ENCODE results near the gene IQGAP2. TPM values are rescaled to one million over a fixed set of nuclear protein-coding genes. Genes with fewer than 3 reads are reported as not detected.

IQGAP2 gene
- polyA plus RNA-seq, 1 donor (not counting 4 experiments of a cell fraction or from before 2014, with no cell fraction given), result 0.14 TPM

DNA sequence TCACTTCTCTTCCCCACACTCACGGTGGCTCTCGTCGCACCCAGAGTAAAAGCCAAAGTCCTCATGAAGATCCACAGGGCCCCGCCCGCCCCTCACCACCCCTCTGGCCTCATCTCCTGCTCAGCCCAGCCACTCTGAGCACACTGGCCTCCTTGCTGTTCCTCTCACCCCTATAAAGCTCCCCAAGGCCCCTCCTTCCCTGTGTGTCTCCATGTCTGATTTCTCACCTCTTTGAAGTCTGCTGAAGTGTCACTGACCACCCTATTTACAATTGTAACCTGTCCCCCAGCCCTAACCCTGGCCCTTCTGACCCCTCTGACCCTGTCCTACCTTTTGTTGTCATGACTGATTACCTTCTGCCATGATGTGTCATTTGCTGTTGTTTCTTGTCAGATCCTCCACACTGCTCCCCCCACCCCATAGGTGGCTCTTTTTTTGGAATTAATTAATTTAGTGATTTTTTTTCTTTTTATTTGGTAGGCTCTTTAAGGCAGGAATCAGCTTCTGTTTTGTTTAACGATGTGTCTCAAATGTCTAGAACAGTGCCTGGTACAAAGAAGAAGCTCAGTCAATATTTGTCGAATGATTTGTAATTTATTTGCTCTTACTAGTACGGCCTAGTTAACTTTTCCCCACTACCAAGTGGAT is 90.2 kb downstream of the IQGAP2 start:
- Histone ChIP-seq H3K9me1 (ENCODE audit: control insufficient read depth, extremely low read depth, insufficient read depth, low read length) (no peaks in the 10 kb centered on the region), H4K20me1 (ENCODE audit: control insufficient read depth, extremely low read depth, insufficient read depth, low read length) (no peaks in the 10 kb centered on the region), H3K79me2 (ENCODE audit: control insufficient read depth, insufficient read depth, low read length) (no peaks in the 10 kb centered on the region), H3K36me3 (ENCODE audit: control insufficient read depth in 2 of 2, extremely low read depth in 1 of 2, insufficient read depth in 2 of 2, low read length in 2 of 2) (no peaks in the 10 kb centered on the region), H3K4me1 (ENCODE audit: control insufficient read depth, extremely low read depth, insufficient read depth, low read length) (no peaks in the 10 kb centered on the region), H3K9me3 (ENCODE audit: control insufficient read depth, low read depth, low read length) (no peaks in the 10 kb centered on the region), H3K27ac (ENCODE audit: control insufficient read depth, insufficient read depth, low read length) (no peak overlapping the region), H3K27me3 (ENCODE audit: control insufficient read depth, extremely low read depth, insufficient read depth, low read length) (no peaks in the 10 kb centered on the region), H3K4me3 (ENCODE audit: control insufficient read depth in 2 of 3, extremely low read depth in 1 of 3, insufficient read depth in 2 of 3, low read depth in 1 of 3, low read length in 3 of 3) (no peak overlapping the region), H2AFZ (ENCODE audit: control insufficient read depth, low read length) (no peak overlapping the region), H3K9ac (ENCODE audit: control insufficient read depth, extremely low read depth, insufficient read depth, low read length) (no peak overlapping the region), H3K4me2 (ENCODE audit: control insufficient read depth, extremely low read depth, insufficient read depth, low read depth, low read length) (no peak overlapping the region)
- no peak for DNase-seq (ENCODE audit: low read depth, low spot score)
- FAIRE-seq, result no peak
- dilution Hi-C loops (cut with MboI; ENCODE audit: extremely low pct_ligation_motif_present, low sequenced_read_pairs), result no loop called here
- TF ChIP-seq, protein P1, sequence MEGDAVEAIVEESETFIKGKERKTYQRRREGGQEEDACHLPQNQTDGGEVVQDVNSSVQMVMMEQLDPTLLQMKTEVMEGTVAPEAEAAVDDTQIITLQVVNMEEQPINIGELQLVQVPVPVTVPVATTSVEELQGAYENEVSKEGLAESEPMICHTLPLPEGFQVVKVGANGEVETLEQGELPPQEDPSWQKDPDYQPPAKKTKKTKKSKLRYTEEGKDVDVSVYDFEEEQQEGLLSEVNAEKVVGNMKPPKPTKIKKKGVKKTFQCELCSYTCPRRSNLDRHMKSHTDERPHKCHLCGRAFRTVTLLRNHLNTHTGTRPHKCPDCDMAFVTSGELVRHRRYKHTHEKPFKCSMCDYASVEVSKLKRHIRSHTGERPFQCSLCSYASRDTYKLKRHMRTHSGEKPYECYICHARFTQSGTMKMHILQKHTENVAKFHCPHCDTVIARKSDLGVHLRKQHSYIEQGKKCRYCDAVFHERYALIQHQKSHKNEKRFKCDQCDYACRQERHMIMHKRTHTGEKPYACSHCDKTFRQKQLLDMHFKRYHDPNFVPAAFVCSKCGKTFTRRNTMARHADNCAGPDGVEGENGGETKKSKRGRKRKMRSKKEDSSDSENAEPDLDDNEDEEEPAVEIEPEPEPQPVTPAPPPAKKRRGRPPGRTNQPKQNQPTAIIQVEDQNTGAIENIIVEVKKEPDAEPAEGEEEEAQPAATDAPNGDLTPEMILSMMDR (optimal IDR thresholded peaks at IDR 0.05 in 1 of 3, IDR thresholded peaks at IDR 0.05 in 1 of 3, conservative IDR thresholded peaks at IDR 0.05 in 1 of 3; ENCODE audit: extremely low read depth in 1 of 3, insufficient read depth in 2 of 3, low read length in 3 of 3), result no peak
- TF ChIP-seq EZH2 (IDR thresholded peaks at IDR 0.05; ENCODE audit: low read length), result no peak

DNA sequence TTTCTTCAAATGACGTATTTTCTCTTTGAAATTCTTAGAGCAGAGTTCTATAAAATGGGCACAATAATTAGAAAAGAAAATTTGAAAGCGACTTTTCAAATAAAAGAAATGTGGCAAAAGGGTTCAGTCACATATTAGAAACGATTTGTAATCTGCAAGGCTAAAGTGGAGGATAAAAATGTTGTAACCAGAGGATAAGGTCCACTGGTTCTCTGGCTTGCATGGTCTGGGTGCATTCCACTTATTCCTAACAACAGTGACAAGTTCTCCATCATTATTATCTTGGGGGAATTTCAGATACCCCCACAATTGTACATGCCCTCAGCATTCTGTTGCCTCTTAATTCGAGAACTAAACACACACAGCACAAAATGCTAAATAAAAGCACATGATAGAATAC is 91.1 kb downstream of the IQGAP2 start:
- H3K79me2 ChIP-seq (ENCODE audit: control insufficient read depth, insufficient read depth, low read length), result no peaks in the 10 kb centered on the region
- no peak overlapping the region for H3K9ac ChIP-seq (ENCODE audit: control insufficient read depth, extremely low read depth, insufficient read depth, low read length)
- H3K4me2 ChIP-seq (ENCODE audit: control insufficient read depth, extremely low read depth, insufficient read depth, low read depth, low read length), result no peak overlapping the region
- H3K4me1 ChIP-seq (ENCODE audit: control insufficient read depth, extremely low read depth, insufficient read depth, low read length), result no peaks in the 10 kb centered on the region
- no peak overlapping the region for H2AFZ ChIP-seq (ENCODE audit: control insufficient read depth, low read length)
- no peaks in the 10 kb centered on the region for H3K9me3 ChIP-seq (ENCODE audit: control insufficient read depth, low read depth, low read length)
- H3K27ac ChIP-seq (ENCODE audit: control insufficient read depth, insufficient read depth, low read length), result no peak overlapping the region
- no peak overlapping the region for H3K4me3 ChIP-seq (ENCODE audit: control insufficient read depth in 2 of 3, extremely low read depth in 1 of 3, insufficient read depth in 2 of 3, low read depth in 1 of 3, low read length in 3 of 3)
- FAIRE-seq (no peak), DNase-seq (ENCODE audit: low read depth, low spot score) (no peak)
- no peaks in the 10 kb centered on the region for H3K9me1 ChIP-seq (ENCODE audit: control insufficient read depth, extremely low read depth, insufficient read depth, low read length)
- dilution Hi-C loops (cut with MboI; ENCODE audit: extremely low pct_ligation_motif_present, low sequenced_read_pairs), result no loop called here
- no peak for TF ChIP-seq EZH2 (IDR thresholded peaks at IDR 0.05; ENCODE audit: low read length)
- TF ChIP-seq, protein P1 (optimal IDR thresholded peaks at IDR 0.05 in 1 of 3, IDR thresholded peaks at IDR 0.05 in 1 of 3, conservative IDR thresholded peaks at IDR 0.05 in 1 of 3; ENCODE audit: extremely low read depth in 1 of 3, insufficient read depth in 2 of 3, low read length in 3 of 3), result no peak
- no peaks in the 10 kb centered on the region for H3K36me3 ChIP-seq (ENCODE audit: control insufficient read depth in 2 of 2, extremely low read depth in 1 of 2, insufficient read depth in 2 of 2, low read length in 2 of 2)
- no peaks in the 10 kb centered on the region for H4K20me1 ChIP-seq (ENCODE audit: control insufficient read depth, extremely low read depth, insufficient read depth, low read length)
- no peaks in the 10 kb centered on the region for H3K27me3 ChIP-seq (ENCODE audit: control insufficient read depth, extremely low read depth, insufficient read depth, low read length)

All from keratinocyte (primary cell).